Measurements from ENCODE around the gene IQSEC1. TPM values are rescaled to one million over a fixed set of nuclear protein-coding genes. Genes with fewer than 3 reads are reported as not detected.

IQSEC1 gene
- total RNA-seq, 1 experiment from 2014 or later: 28.1 TPM

- Histone ChIP-seq H3K36me3 (ENCODE audit: control insufficient read depth in 1 of 2, insufficient read depth in 2 of 2, low read length in 2 of 2) (no peaks in the 10 kb centered on the region), H3K27me3 (ENCODE audit: insufficient read depth, low read length) (no peaks in the 10 kb centered on the region), H2AFZ (ENCODE audit: low read depth, low read length, poor library complexity, severe bottlenecking) (no peak overlapping the region), H3K9me2 (ENCODE audit: insufficient read depth) (no peaks in the 10 kb centered on the region), H3K4me2 (ENCODE audit: low read length) (no peak overlapping the region), H3K27ac (ENCODE audit: low read depth, low read length) (no peak overlapping the region), H3K4me3 (replicated peaks in 1 of 2; ENCODE audit: low read depth in 1 of 2, low read length in 2 of 2) (no peak overlapping the region), H3K79me2 (ENCODE audit: insufficient read depth, low read length) (no peaks in the 10 kb centered on the region), H3K9ac (ENCODE audit: low read length) (no peak overlapping the region), H3K4me1 (ENCODE audit: control insufficient read depth in 1 of 2, insufficient read depth in 2 of 2, low read length in 2 of 2) (no peaks in the 10 kb centered on the region), H3K9me3 (ENCODE audit: control insufficient read depth in 1 of 2, insufficient read depth in 1 of 2, low read depth in 1 of 2, low read length in 2 of 2) (no peaks in the 10 kb centered on the region), H4K20me1 (ENCODE audit: insufficient read depth) (no peaks in the 10 kb centered on the region)
- DNase-seq (ENCODE audit: low read depth, low spot score) (no peak), ATAC-seq (no peak)
- ChIA-PET POLR2A (no interaction called here), CTCF (interaction anchor here (1.7 kb wide), 1 partner anchor 8 kb away, joined by 10 read pairs; no protein-coding TSS in a partner anchor), RAD21 (ENCODE audit: low non-redundant PET in 1 of 2, low total read pairs in 2 of 2, uncharacterized antibody in 2 of 2, unreplicated experiment in 2 of 2) (no interaction called here)
- no TSS peak for BruUV-seq (replicated peaks)
- no peak for TF ChIP-seq SRF (IDR thresholded peaks at IDR 0.05; ENCODE audit: low read depth)
- intact Hi-C loops (cut with micrococcal nuclease): no loop called here
Observed at GRCh38 chr3:13083898-13084297, 10.7 kb upstream of the IQSEC1 start.

- ATAC-seq (no peak), DNase-seq (ENCODE audit: low read depth, low spot score) (no peak)
- Histone ChIP-seq H3K4me2 (ENCODE audit: low read length) (no peak overlapping the region), H3K9me2 (ENCODE audit: insufficient read depth) (no peaks in the 10 kb centered on the region), H3K9me3 (ENCODE audit: control insufficient read depth in 1 of 2, insufficient read depth in 1 of 2, low read depth in 1 of 2, low read length in 2 of 2) (no peaks in the 10 kb centered on the region), H4K20me1 (ENCODE audit: insufficient read depth) (no peaks in the 10 kb centered on the region), H3K27ac (ENCODE audit: low read depth, low read length) (no peak overlapping the region), H3K4me3 (replicated peaks in 1 of 2; ENCODE audit: low read depth in 1 of 2, low read length in 2 of 2) (no peak overlapping the region), H3K36me3 (ENCODE audit: control insufficient read depth in 1 of 2, insufficient read depth in 2 of 2, low read length in 2 of 2) (no peaks in the 10 kb centered on the region), H3K4me1 (ENCODE audit: control insufficient read depth in 1 of 2, insufficient read depth in 2 of 2, low read length in 2 of 2) (no peaks in the 10 kb centered on the region), H3K9ac (ENCODE audit: low read length) (no peak overlapping the region), H3K79me2 (ENCODE audit: insufficient read depth, low read length) (no peaks in the 10 kb centered on the region), H2AFZ (ENCODE audit: low read depth, low read length, poor library complexity, severe bottlenecking) (no peak overlapping the region), H3K27me3 (ENCODE audit: insufficient read depth, low read length) (no peaks in the 10 kb centered on the region)
- TF ChIP-seq CEBPB (IDR thresholded peaks at IDR 0.05; ENCODE audit: low read depth) (no peak), YY1 (IDR thresholded peaks at IDR 0.05; ENCODE audit: extremely low read depth, insufficient replicate concordance, low read depth, low read length) (no peak), TCF7L2 (IDR thresholded peaks at IDR 0.05; ENCODE audit: borderline replicate concordance, extremely low read depth, insufficient read depth, insufficient read length) (no peak), EZH2phosphoT487 (IDR thresholded peaks at IDR 0.05; ENCODE audit: borderline replicate concordance) (no peak), ATF3 (IDR thresholded peaks at IDR 0.05) (no peak), SP1 (IDR thresholded peaks at IDR 0.05; ENCODE audit: low read depth) (no peak), ZFX (IDR thresholded peaks at IDR 0.05) (no peak), POLR2AphosphoS5 (IDR thresholded peaks at IDR 0.05; ENCODE audit: low read depth, low read length) (no peak), EZH2 (IDR thresholded peaks at IDR 0.05) (no peak), CBX3 (IDR thresholded peaks at IDR 0.05; ENCODE audit: low read depth) (no peak), ELF1 (IDR thresholded peaks at IDR 0.05; ENCODE audit: borderline replicate concordance, low read depth) (no peak), SIN3A (IDR thresholded peaks at IDR 0.05; ENCODE audit: low read depth) (no peak), RAD21 (IDR thresholded peaks at IDR 0.05; ENCODE audit: low read depth) (no peak), EGR1 (IDR thresholded peaks at IDR 0.05; ENCODE audit: low read depth) (no peak)
- intact Hi-C loops (cut with micrococcal nuclease): no loop called here
- BruUV-seq (replicated peaks): no TSS peak
- RAD21 ChIA-PET (ENCODE audit: low non-redundant PET in 1 of 2, low total read pairs in 2 of 2, uncharacterized antibody in 2 of 2, unreplicated experiment in 2 of 2): no interaction called here
- CTCF ChIA-PET: interaction anchor here (1.7 kb wide), 1 partner anchor 9 kb away, joined by 10 read pairs; no protein-coding TSS in a partner anchor
- POLR2A ChIA-PET: no interaction called here
Observed at GRCh38 chr3:13083254-13083653, 10.0 kb upstream of the IQSEC1 start.
